GM12878 (cell line): ENCODE results near the gene NECAB2. TPM values are rescaled to one million over a fixed set of nuclear protein-coding genes. Genes with fewer than 3 reads are reported as not detected.

ENCODE experiments used
- ATAC-seq: fragments of 200-7000 bp; cut with Tn5 transposase; 3 replicates; pipeline ENCODE4 v1.9.1; 2020; ENCODE audit warnings: mild to moderate bottlenecking, moderate library complexity
- BruUV-seq: library from RNA; stranded (reverse); fragments of 400-500 nt; replicated peaks from 2 replicates; lab custom pipeline; 2021; lab: Mats Ljungman, UMichigan
- CTCF ChIA-PET: fragments of 300-600 bp; sonication (Branson Sonifier 250); formaldehyde crosslinking; extraction: SDS; loops from one replicate; lab custom pipeline; 2021; ENCODE audit warnings: inconsistent platforms; lab: Yijun Ruan, JAX
- POLR2A ChIA-PET: fragments of 350-600 bp; formaldehyde crosslinking; extraction: SDS; loops from one replicate; lab custom pipeline; 2021; ENCODE audit warnings: inconsistent platforms; lab: Charles Lee
- RAD21 ChIA-PET: fragments of 300-600 bp; sonication (Branson Sonifier 250); formaldehyde crosslinking; loops from one replicate; lab custom pipeline; 2023; ENCODE audit warnings: antibody characterized with exemption; ENCODE audit not compliant: unreplicated experiment; lab: Charles Lee
- SMC1A ChIA-PET: fragments of 300-600 bp; sonication (Branson Sonifier 250); formaldehyde crosslinking; loops from one replicate; lab custom pipeline; 2023; ENCODE audit not compliant: unreplicated experiment, uncharacterized antibody; lab: Charles Lee
- DNase-seq: peaks from one replicate; pipeline ENCODE4 v3.0.0-alpha.2; 2011; ENCODE audit warnings: low read depth, low spot score
- FAIRE-seq: peaks from 3 replicates; lab custom pipeline; 2011; peaks lifted over from hg19 to GRCh38; lab: Jason Lieb, UNC
- H2AFZ ChIP-seq: 2 replicates; pipeline ENCODE4 v1.6.0; 2011; ENCODE audit warnings: low read depth, low read length, control low read depth; ENCODE audit not compliant: control insufficient read depth
- H3K27ac ChIP-seq: 2 replicates; pipeline ENCODE4 v1.5.1; 2011; ENCODE audit warnings: control low read depth; ENCODE audit not compliant: control insufficient read depth, insufficient read depth
- H3K27me3 ChIP-seq, 2 experiments: replicated peaks in 1 of 2; 2 replicates each; pipeline versions ENCODE4 v1.6.0 to v1.6.1; 2011; ENCODE audit warnings: low read length in 1 of 2; ENCODE audit not compliant: control insufficient read depth in 2 of 2, insufficient read depth in 2 of 2
- H3K36me3 ChIP-seq, 2 experiments: 2 replicates each; pipeline ENCODE4 v1.5.1; 2011; ENCODE audit warnings: low read length in 1 of 2; ENCODE audit not compliant: control insufficient read depth in 2 of 2, insufficient read depth in 2 of 2
- H3K4me1 ChIP-seq: 2 replicates; pipeline ENCODE4 v1.6.1; 2011; ENCODE audit warnings: mild to moderate bottlenecking, low read length, moderate library complexity, mixed read lengths; ENCODE audit not compliant: control insufficient read depth, insufficient read depth
- H3K4me2 ChIP-seq: 2 replicates; pipeline ENCODE4 v1.6.0; 2011; ENCODE audit warnings: control low read depth; ENCODE audit not compliant: control insufficient read depth, insufficient read depth
- H3K4me3 ChIP-seq: fragments of 200-600 bp; sonication (generic); 2 replicates; pipeline ENCODE4 v1.5.1; 2016
- H3K79me2 ChIP-seq: 2 replicates; pipeline ENCODE4 v1.6.0; 2011; ENCODE audit warnings: low read length; ENCODE audit not compliant: control insufficient read depth, insufficient read depth
- H3K9ac ChIP-seq: 2 replicates; pipeline ENCODE4 v1.8.0; 2011; ENCODE audit warnings: low read length, control low read depth, mixed read lengths; ENCODE audit not compliant: control insufficient read depth, insufficient read depth
- H3K9me3 ChIP-seq: replicated peaks from 3 replicates; pipeline ENCODE4 v1.5.1; 2011; ENCODE audit warnings: mild to moderate bottlenecking, low read length; ENCODE audit not compliant: control insufficient read depth, insufficient read depth
- H4K20me1 ChIP-seq: 2 replicates; pipeline ENCODE4 v1.6.0; 2011; ENCODE audit not compliant: control insufficient read depth, insufficient read depth
- BHLHE40 ChIP-seq, 2 experiments: fragments of 450-650 bp in 1 of 2; IDR thresholded peaks; 2 replicates each; pipeline ENCODE4 v1.6.1; 2011 to 2017; ENCODE audit warnings: low read depth in 2 of 2, borderline replicate concordance in 1 of 2, improper control_type of control experiment in 1 of 2, low read length in 1 of 2, mild to moderate bottlenecking in 1 of 2
- CHD4 ChIP-seq: fragments of 200-600 bp; sonication (generic); IDR thresholded peaks from 2 replicates; pipeline ENCODE4 v1.6.1; 2016; ENCODE audit warnings: mild to moderate bottlenecking
- E2F4 ChIP-seq: IDR thresholded peaks from 2 replicates; pipeline ENCODE4 v1.6.1; 2012; ENCODE audit warnings: low read depth, low read length, improper control_type of control experiment
- E4F1 ChIP-seq: fragments of 450-650 bp; IDR thresholded peaks from 2 replicates; pipeline ENCODE4 v1.6.1; 2018; ENCODE audit warnings: borderline replicate concordance, mild to moderate bottlenecking; ENCODE audit not compliant: partially characterized antibody
- HDGF ChIP-seq: fragments of 450-650 bp; IDR thresholded peaks from 2 replicates; pipeline ENCODE4 v1.6.1; 2016; ENCODE audit warnings: antibody characterized with exemption
- JUNB ChIP-seq: IDR thresholded peaks from 2 replicates; pipeline ENCODE4 v1.6.1; 2016; ENCODE audit warnings: antibody characterized with exemption, mild to moderate bottlenecking
- JUND ChIP-seq: IDR thresholded peaks from 2 replicates; pipeline ENCODE4 v1.6.1; 2012; ENCODE audit warnings: low read depth, mild to moderate bottlenecking, low read length, improper control_type of control experiment, moderate library complexity
- MLLT1 ChIP-seq: fragments of 450-650 bp; IDR thresholded peaks from 2 replicates; pipeline ENCODE4 v1.6.1; 2016; ENCODE audit warnings: mild to moderate bottlenecking
- MYB ChIP-seq: fragments of 150-350 bp; IDR thresholded peaks from 2 replicates; pipeline ENCODE4 v1.6.1; 2014; ENCODE audit warnings: mild to moderate bottlenecking, low read depth, low read length, borderline replicate concordance
- PML ChIP-seq: IDR thresholded peaks from 2 replicates; pipeline ENCODE4 v1.6.1; 2012; ENCODE audit warnings: low read length, inconsistent platforms
- POLR2AphosphoS2 ChIP-seq: IDR thresholded peaks from 2 replicates; pipeline ENCODE4 v1.6.1; 2011; ENCODE audit warnings: low read depth, mild to moderate bottlenecking, low read length, improper control_type of control experiment, moderate library complexity
- RB1 ChIP-seq: fragments of 450-650 bp; formaldehyde crosslinking; IDR thresholded peaks from 2 replicates; pipeline ENCODE4 v1.6.1; 2017; ENCODE audit warnings: mild to moderate bottlenecking, borderline replicate concordance
- SIX5 ChIP-seq: IDR thresholded peaks from 2 replicates; pipeline ENCODE4 v1.6.1; 2011; ENCODE audit warnings: mild to moderate bottlenecking, low read depth, low read length, moderate library complexity; ENCODE audit not compliant: severe bottlenecking
- SMC3 ChIP-seq: IDR thresholded peaks from 2 replicates; pipeline ENCODE4 v1.6.1; 2011; ENCODE audit warnings: low read length, improper control_type of control experiment, borderline replicate concordance
- TBL1XR1 ChIP-seq: IDR thresholded peaks from 2 replicates; pipeline ENCODE4 v1.6.1; 2012; ENCODE audit warnings: low read depth, low read length, improper control_type of control experiment
- TCF7 ChIP-seq: IDR thresholded peaks from 2 replicates; pipeline ENCODE4 v1.6.1; 2014; ENCODE audit warnings: antibody characterized with exemption, borderline replicate concordance
- USF2 ChIP-seq: IDR thresholded peaks from 2 replicates; pipeline ENCODE4 v1.6.1; 2011; ENCODE audit warnings: low read depth, low read length, improper control_type of control experiment, borderline replicate concordance
- ZNF207 ChIP-seq: fragments of 450-650 bp; IDR thresholded peaks from 2 replicates; pipeline ENCODE4 v1.6.1; 2014; ENCODE audit warnings: antibody characterized with exemption, mild to moderate bottlenecking, borderline replicate concordance
- ZNF274 ChIP-seq: IDR thresholded peaks from one replicate; pipeline ENCODE4 v1.8.0; 2011; ENCODE audit not compliant: insufficient read length, insufficient read depth
- WGBS: methylation state at CpG from one replicate; pipeline ENCODE4 v1.1.6; 2016; ENCODE audit warnings: low lambda C conversion rate; ENCODE audit not compliant: insufficient replicate concordance, insufficient coverage; ENCODE audit errors: missing lambda C conversion rate; 5-methylcytosine and 5-hydroxymethylcytosine counted together
- in situ Hi-C: fragments of 300-500 bp; cut with MboI; formaldehyde crosslinking; loops from 9 replicates; pipeline ENCODE4 v1.14.3; 2018; ENCODE audit warnings: mixed read lengths
- intact Hi-C: fragments of 100-400 bp; cut with micrococcal nuclease; formaldehyde crosslinking; loops from one replicate; pipeline ENCODE4 v1.14.2; 2022; ENCODE audit not compliant: unreplicated experiment
- polyA plus RNA-seq, 11 experiments: library from polyadenylated mRNA; depleted of rRNA in 4 of 11; unstranded in 6 of 11; stranded (reverse) in 5 of 11; fragments of >200 nt; fragmentation: Nextera tagmentation in 4 of 11; fragmentation: Illumina TruSeq in 1 of 11; extraction: Ambion mirVana in 4 of 11; extraction: Trizol in 1 of 11; gene quantifications; 1 replicate in 1 of 11; 2 replicates in 10 of 11; pipeline versions ENCODE4 v1.2.1 to v1.2.3, GENCODE V29; 2011 to 2016; ENCODE audit warnings: inconsistent platforms in 2 of 11, missing spikeins in 2 of 11, low read depth in 1 of 11
- total RNA-seq, 4 experiments: library from RNA; depleted of rRNA in 3 of 4; stranded (reverse); fragments of >200 nt in 3 of 4; fragmentation: Illumina TruSeq in 1 of 4; extraction: Trizol in 1 of 4; gene quantifications; 2 replicates each; pipeline versions ENCODE4 v1.2.1 to v1.2.3, GENCODE V29; 2013 to 2021

Gene NECAB2
- total and polyA plus RNA-seq, 10 of the 15 experiments (the other 5 are each of a cell fraction or from before 2014, with no cell fraction given), result not detected

GRCh38 chr16:83981799-83982198 is 13.8 kb downstream of the NECAB2 start:
- ATAC-seq, result no peak
- no peak overlapping the region for H3K27ac ChIP-seq

More at GRCh38 chr16:83981799-83982198, 13.8 kb downstream of the NECAB2 start:
- DNase-seq (no peak), FAIRE-seq (no peak)
- Histone ChIP-seq H3K4me3 (no peak overlapping the region), H4K20me1 (no peaks in the 10 kb centered on the region), H3K4me2 (no peak overlapping the region), H3K27me3 (0 out of 4 replicates have a peak, but pooled peaks cover 0 to 2% of the 10 kb centered on the region in 2 experiments), H3K4me1 (no peaks in the 10 kb centered on the region), H3K9ac (no peak overlapping the region), H3K9me3 (no peaks in the 10 kb centered on the region; the same call in 2 of the 3 replicates), H3K79me2 (no peaks in the 10 kb centered on the region), H3K36me3 (no peaks in the 10 kb centered on the region), H2AFZ (no peak overlapping the region)
- no TSS peak for BruUV-seq
- POLR2A ChIA-PET, result no interaction called here
- intact Hi-C loops, result no loop called here
- TF ChIP-seq MYB, result no peak
- TF ChIP-seq JUND, result no peak
- no peak for TF ChIP-seq E4F1
- no peak for TF ChIP-seq E2F4
- TF ChIP-seq SIX5, result no peak
- TF ChIP-seq POLR2AphosphoS2, result no peak
- TF ChIP-seq TCF7, result no peak
- TF ChIP-seq MLLT1, result no peak
- no peak for TF ChIP-seq CHD4
- no peak for TF ChIP-seq JUNB
- no peak for TF ChIP-seq PML
- no peak for TF ChIP-seq USF2
- TF ChIP-seq TBL1XR1, result no peak
- TF ChIP-seq ZNF274, result no peak
- TF ChIP-seq ZNF207, result no peak
- TF ChIP-seq SMC3, result no peak
- TF ChIP-seq BHLHE40 (IDR thresholded peaks at IDR 0.05; ENCODE audit: borderline replicate concordance in 1 of 2, low read depth in 2 of 2, low read length in 1 of 2), result no peak
- no peak for TF ChIP-seq RB1
- no peak for TF ChIP-seq HDGF
- SMC1A ChIA-PET, result no interaction called here
- CTCF ChIA-PET, result interaction anchor here (1.6 kb wide), 1 partner anchor 13 kb away, joined by 3 read pairs; no protein-coding TSS in a partner anchor
- in situ Hi-C loops, result no loop called here
- RAD21 ChIA-PET, result no interaction called here
- 56% methylated on average over 8 of the region's 8 CpGs for WGBS
